ENCODE measurements around the gene ZNF576.
"Not testable (repeated sequence)": the region's sequence is repeated elsewhere in the genome, so short reads cannot be mapped to it uniquely, and the experiment has no call there.

Gene ZNF576

DNA sequence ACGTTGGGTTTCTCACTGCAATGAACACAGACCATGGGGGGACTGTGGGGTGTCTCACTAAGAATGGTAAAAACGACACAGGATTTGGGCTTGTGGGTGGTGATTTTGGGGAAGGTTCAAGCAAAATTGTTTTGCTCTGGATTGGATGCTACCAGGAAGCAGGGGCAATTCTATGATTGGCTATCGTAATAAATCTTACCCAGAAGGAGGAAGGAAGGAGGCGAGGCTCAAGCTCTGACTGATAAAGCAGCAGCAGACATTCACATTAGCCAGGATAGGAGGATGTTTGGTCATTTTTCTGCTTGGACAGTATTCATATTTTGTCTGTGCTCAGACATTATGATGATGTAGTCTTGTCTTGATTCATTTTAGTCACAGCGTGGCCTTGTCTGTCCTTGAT lies 1.5 kb downstream of the ZNF576 start:
- no peak for DNase-seq (ENCODE audit: low spot score)
- TF ChIP-seq, protein P1, sequence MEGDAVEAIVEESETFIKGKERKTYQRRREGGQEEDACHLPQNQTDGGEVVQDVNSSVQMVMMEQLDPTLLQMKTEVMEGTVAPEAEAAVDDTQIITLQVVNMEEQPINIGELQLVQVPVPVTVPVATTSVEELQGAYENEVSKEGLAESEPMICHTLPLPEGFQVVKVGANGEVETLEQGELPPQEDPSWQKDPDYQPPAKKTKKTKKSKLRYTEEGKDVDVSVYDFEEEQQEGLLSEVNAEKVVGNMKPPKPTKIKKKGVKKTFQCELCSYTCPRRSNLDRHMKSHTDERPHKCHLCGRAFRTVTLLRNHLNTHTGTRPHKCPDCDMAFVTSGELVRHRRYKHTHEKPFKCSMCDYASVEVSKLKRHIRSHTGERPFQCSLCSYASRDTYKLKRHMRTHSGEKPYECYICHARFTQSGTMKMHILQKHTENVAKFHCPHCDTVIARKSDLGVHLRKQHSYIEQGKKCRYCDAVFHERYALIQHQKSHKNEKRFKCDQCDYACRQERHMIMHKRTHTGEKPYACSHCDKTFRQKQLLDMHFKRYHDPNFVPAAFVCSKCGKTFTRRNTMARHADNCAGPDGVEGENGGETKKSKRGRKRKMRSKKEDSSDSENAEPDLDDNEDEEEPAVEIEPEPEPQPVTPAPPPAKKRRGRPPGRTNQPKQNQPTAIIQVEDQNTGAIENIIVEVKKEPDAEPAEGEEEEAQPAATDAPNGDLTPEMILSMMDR (conservative IDR thresholded peaks at IDR 0.05; ENCODE audit: low read depth), result no peak
- CTCF ChIA-PET, result interaction anchor here (1.0 kb wide), 1 partner anchor 24 kb away, joined by 3 read pairs; no protein-coding TSS in a partner anchor
- POLR2A ChIA-PET (ENCODE audit: low non-redundant PET), result interaction anchor here (0.6 kb wide), 1 partner anchor 70 kb away, joined by 5 read pairs; no protein-coding TSS in a partner anchor
- no peak overlapping the region for H3K27ac ChIP-seq

DNA sequence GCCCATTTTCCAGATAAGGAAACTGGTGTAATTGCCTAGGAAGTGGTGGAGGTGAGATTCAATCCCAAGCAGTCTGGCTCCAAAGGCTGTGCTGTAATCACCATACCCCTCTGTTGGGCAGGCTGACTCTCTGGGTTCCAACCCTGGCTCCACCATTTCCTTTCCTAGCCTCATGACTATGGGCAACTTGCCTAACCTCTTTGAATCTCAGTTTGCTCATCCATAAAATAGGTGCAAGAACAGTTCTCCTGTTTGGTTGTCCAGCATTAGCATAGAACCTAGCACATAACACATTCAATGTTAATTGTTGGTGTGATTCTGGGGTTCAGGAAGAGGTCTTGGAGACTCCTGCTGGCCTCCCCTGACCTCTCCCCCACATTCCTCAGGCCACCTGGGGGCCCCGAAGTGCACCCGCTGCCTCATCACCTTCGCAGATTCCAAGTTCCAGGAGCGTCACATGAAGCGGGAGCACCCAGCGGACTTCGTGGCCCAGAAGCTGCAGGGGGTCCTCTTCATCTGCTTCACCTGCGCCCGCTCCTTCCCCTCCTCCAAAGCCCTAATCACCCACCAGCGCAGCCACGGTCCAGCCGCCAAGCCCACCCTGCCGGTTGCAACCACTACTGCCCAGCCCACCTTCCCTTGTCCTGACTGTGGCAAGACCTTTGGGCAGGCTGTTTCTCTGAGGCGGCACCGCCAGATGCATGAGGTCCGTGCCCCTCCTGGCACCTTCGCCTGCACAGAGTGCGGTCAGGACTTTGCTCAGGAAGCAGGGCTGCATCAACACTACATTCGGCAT lies 2.2 kb downstream of the ZNF576 start:
- 0 out of 2 replicates have a peak overlapping the region, but pooled peaks have one; percentile 7 for H3K27ac ChIP-seq
- TF ChIP-seq, protein P1 (conservative IDR thresholded peaks at IDR 0.05; ENCODE audit: low read depth), result no peak
- DNase-seq (ENCODE audit: low spot score), result no peak
- POLR2A ChIA-PET (ENCODE audit: low non-redundant PET), result no interaction called here
- CTCF ChIA-PET, result no interaction called here

DNA sequence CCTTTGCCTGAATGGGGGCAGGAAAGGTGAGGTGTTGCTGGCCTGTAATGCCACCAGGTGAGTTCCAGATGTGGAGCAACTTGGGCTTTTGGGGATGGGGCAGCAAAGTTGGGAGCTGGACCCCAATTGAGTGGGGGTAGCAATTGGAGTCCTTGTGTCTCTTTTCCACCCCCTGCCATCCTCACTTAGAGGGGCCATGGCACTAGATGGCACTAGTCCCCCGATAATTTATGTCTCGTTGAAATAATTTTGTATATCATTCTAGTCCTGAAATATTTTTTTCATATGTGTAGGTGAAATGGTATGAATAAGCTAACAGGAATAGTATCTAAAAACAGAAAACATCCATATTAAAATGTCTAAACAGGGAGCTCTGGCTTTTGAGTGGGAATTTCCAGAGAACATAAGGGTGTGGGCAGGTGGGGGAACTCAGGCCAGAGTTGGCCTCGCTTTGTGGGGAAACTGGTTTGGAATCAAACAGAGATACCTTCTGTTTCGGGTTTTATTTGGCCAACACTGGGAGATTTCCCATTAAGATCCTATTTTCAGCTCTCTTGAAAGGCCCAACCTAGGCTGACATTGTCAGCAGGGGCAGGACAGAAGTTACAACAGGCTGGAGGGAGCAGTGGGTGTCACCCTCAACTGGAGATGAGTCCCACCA lies 3.4 kb downstream of the ZNF576 start:
- ChIA-PET POLR2A (ENCODE audit: low non-redundant PET) (no interaction called here), CTCF (interaction anchor here (0.6 to 0.7 kb wide), 2 partner anchors 146 to 1462 kb away, joined by 3 read pairs; no protein-coding TSS in a partner anchor)
- peak overlapping the region; percentile 31 for H3K27ac ChIP-seq

DNA sequence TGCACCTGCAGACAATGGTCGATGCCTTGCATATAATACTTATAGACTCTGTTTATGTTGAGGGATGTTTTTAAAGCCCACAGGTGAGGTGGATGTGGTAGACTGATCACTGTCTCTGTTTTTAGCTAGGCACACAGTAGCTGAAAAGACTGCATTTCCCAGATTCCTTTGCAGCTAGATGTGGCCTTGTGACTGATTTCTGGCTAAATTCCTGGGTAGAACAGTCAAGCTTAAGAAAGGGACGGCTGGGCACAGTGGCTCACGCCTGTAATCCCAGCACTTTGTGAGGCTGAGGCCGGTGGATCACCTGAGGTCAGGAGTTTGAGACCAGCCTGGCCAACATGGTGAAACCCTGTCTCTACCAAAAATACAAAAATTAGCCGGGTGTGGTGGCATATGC lies 3.9 kb downstream of the ZNF576 start:
- DNase-seq (ENCODE audit: low spot score); POLR2A ChIA-PET (ENCODE audit: low non-redundant PET): not testable (repeated sequence)
- peak overlapping the region; percentile 31 for H3K27ac ChIP-seq
- CTCF ChIA-PET, result interaction anchor here (0.7 kb wide), 1 partner anchor 1461 kb away, joined by 3 read pairs; no protein-coding TSS in a partner anchor

More for the DNA sequence above, 3.4 kb downstream of the ZNF576 start:
- TF ChIP-seq, protein P1 (conservative IDR thresholded peaks at IDR 0.05; ENCODE audit: low read depth), result no peak
- DNase-seq (ENCODE audit: low spot score), result no peak

DNA sequence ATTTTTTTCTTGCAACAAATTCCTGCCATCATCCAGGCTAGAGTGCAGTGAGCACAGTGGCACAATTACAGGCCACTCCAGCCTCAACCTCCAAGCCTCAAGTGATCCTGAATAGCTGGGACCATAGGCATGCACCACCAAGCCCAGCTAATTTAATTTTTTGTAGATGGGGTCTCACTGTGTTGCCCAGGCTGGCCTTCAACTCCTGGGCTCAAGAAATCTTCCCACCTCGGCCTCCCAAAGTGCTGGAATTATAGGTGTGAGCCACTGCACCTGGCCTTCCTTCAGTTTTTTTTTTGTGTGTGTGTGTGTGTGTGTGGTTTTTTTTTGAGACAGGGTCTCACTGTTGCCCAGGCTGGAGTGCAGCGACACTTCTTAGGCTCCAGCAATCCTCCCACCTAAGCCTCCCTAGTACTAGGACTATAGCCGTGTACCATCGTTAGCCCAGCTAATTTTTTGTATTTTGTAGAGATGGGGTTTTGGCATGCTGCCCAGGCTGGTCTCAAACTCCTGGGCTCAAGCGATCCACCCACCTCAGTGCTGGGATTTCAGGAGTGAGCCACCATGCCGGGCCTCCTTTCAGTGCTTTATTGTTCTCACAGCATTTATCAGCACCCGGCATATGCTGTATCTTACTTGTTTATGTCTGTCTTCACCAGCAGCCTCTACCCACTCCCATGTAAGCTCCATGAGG lies 9.6 kb downstream of the ZNF576 start:
- TF ChIP-seq, protein P1 (conservative IDR thresholded peaks at IDR 0.05; ENCODE audit: low read depth), result no peak
- DNase-seq (ENCODE audit: low spot score), result no peak
- peak overlapping the region; percentile 88 for H3K27ac ChIP-seq
- ChIA-PET POLR2A (ENCODE audit: low non-redundant PET) (interaction anchor here (1.4 kb wide), 1 partner anchor 10 kb away, joined by 5 read pairs; the partner anchor contains the start of genes IRGQ and ZNF576), CTCF (interaction anchor here (0.7 kb wide), 1 partner anchor 18 kb away, joined by 3 read pairs; no protein-coding TSS in a partner anchor)

DNA sequence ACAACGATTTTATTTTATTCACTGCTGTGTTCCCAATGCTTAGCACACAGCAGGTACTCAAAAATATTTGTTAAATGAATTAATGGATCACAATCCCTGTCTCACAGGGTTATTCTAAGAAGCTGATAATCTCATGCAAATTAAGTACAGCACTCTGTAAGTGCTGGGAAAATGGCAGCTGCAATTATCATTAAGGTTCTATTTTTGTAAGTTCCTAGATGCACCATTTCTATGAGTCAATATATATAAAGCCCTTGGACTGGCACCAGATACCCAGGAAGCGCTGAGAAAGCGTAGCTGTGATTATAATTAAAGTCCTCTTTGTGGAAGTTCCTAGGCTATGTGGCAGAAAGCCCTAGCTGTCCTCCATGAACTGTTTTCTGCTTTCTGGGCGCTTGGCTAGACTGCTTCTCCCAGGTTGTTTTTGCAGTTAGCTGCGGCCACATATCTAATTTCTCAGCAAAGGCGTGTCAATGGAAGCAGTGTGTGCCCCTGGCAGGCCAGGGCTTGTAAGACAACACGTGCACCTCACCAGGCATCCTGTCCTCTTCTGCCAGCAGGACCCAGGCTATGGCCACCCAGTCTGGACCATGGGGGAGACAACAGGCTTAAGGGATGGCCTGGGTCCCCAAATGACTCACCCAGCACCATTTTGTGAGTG lies 10.3 kb downstream of the ZNF576 start:
- ChIA-PET CTCF (interaction anchor here (0.7 kb wide), 1 partner anchor 19 kb away, joined by 3 read pairs; no protein-coding TSS in a partner anchor), POLR2A (ENCODE audit: low non-redundant PET) (interaction anchor here (0.7 to 1.4 kb wide), 2 partner anchors 11 to 81 kb away, joined by 3 to 5 read pairs; partner anchors contain the start of genes IRGQ and ZNF576)
- TF ChIP-seq, protein P1 (conservative IDR thresholded peaks at IDR 0.05; ENCODE audit: low read depth), result no peak
- DNase-seq (ENCODE audit: low spot score), result peak; percentile 57
- H3K27ac ChIP-seq, result peak overlapping the region; percentile 88
